HG03139 (cell line): ENCODE data around the gene ST6GALNAC2.
"Not testable (repeated sequence)": the region's sequence is repeated elsewhere in the genome, so short reads cannot be mapped to it uniquely, and the experiment has no call there.

ENCODE experiments used
- ATAC-seq: cut with Tn5 transposase; IDR thresholded peaks from one replicate; pipeline ENCODE4 v1.9.1; 2021; ENCODE audit not compliant: unreplicated experiment

ST6GALNAC2 gene

GRCh38 chr17:76572201-76572910, 13.3 kb downstream of the ST6GALNAC2 start:
- ATAC-seq = no peak

GRCh38 chr17:76570877-76571471, 14.7 kb downstream of the ST6GALNAC2 start:
- no peak for ATAC-seq

- ATAC-seq = no peak
Observed at GRCh38 chr17:76570457-76570856, 15.2 kb downstream of the ST6GALNAC2 start.

GRCh38 chr17:76569607-76570279, 15.9 kb downstream of the ST6GALNAC2 start:
- no peak for ATAC-seq

GRCh38 chr17:76568811-76569221, 16.8 kb downstream of the ST6GALNAC2 start:
- no peak for ATAC-seq

GRCh38 chr17:76567634-76568432, 17.8 kb downstream of the ST6GALNAC2 start:
- no peak for ATAC-seq

- ATAC-seq = no peak
Observed at GRCh38 chr17:76566988-76567431, 18.6 kb downstream of the ST6GALNAC2 start.

GRCh38 chr17:76566613-76566943, 19.1 kb downstream of the ST6GALNAC2 start:
- ATAC-seq = no peak

- ATAC-seq = no peak
Observed at GRCh38 chr17:76565728-76566612, 19.7 kb downstream of the ST6GALNAC2 start.

GRCh38 chr17:76564991-76565727, 20.5 kb downstream of the ST6GALNAC2 start:
- not testable (repeated sequence) for ATAC-seq

- ATAC-seq = not testable (repeated sequence)
Observed at GRCh38 chr17:76563359-76563758, 22.3 kb downstream of the ST6GALNAC2 start.

GRCh38 chr17:76562734-76563148, 22.9 kb downstream of the ST6GALNAC2 start:
- ATAC-seq = no peak

- no peak for ATAC-seq
Observed at GRCh38 chr17:76561799-76562268, 23.8 kb downstream of the ST6GALNAC2 start.

- no peak for ATAC-seq
Observed at GRCh38 chr17:76561332-76561731, 24.3 kb downstream of the ST6GALNAC2 start.

- ATAC-seq = no peak
Observed at GRCh38 chr17:76560877-76561221, 24.8 kb downstream of the ST6GALNAC2 start.

GRCh38 chr17:76560036-76560876, 25.4 kb downstream of the ST6GALNAC2 start:
- no peak for ATAC-seq

- not testable (repeated sequence) for ATAC-seq
Observed at GRCh38 chr17:76559460-76559859, 26.2 kb downstream of the ST6GALNAC2 start.

GRCh38 chr17:76558198-76559095, 27.2 kb downstream of the ST6GALNAC2 start:
- ATAC-seq = no peak
